ENCODE results near the gene DPP6. TPM values are rescaled to one million over a fixed set of nuclear protein-coding genes. Genes with fewer than 3 reads are reported as not detected.

DPP6 gene
- total and polyA plus RNA-seq, 5 donors from 2014 or later, result not detected

DNA sequence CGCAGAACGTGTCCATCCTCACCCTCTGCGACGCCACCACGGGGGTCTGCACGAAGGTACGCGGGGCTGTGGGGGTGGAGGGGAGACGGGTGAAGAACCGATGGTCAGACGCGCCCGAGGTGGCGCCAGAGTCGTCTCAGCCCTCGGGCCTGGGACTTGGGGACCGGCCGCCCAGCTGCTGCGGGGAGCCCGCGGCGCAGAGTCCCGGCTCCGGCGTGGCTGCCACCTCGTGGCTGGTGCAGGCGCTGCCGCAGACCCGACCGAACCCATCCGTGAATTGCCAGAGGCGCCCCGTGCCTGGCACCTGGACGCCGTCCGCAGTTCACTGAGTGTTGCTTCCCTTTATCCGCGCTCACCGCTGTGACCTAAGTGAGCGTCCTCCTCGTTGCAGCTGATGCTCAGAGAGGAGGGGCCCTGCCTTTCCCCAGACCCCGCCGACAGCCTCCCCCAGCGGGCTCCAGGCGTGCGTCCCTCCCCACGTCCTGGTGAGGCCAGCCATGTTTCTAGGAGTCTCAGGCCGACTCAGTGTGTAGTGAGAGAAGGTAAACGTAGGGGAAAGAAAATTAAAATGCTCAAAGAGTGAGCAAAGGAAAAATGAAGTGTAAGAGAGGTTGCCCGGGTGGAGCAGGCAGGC, 742.1 kb downstream of the DPP6 start:
- DNase-seq (no peak), ATAC-seq (ENCODE audit: low read depth in 2 of 2) (no peak)
- no peaks in the 10 kb centered on the region for H3K27me3 ChIP-seq (ENCODE audit: control insufficient read depth, insufficient read depth, low read length)
- no peaks in the 10 kb centered on the region for H3K36me3 ChIP-seq (ENCODE audit: control insufficient read depth, insufficient read depth, low read length)
- no peaks in the 10 kb centered on the region for H3K4me1 ChIP-seq (ENCODE audit: control insufficient read depth, insufficient read depth, low read length, poor library complexity, severe bottlenecking)
- Mint-ChIP-seq H3K4me1 (no peaks in the 10 kb centered on the region), H3K4me3 (no peak overlapping the region), H3K9me3 (peaks cover 0 to 2% (median 0%) of the 10 kb centered on the region in 7 donors), H3K27ac (no peak overlapping the region), H3K27me3 (peaks cover 6% of the 10 kb centered on the region), H3K36me3 (no peaks in the 10 kb centered on the region)
- H3K4me3 ChIP-seq (ENCODE audit: low read depth, low read length), result no peak overlapping the region
- no peaks in the 10 kb centered on the region for H3K9me3 ChIP-seq (ENCODE audit: control insufficient read depth in 2 of 2, low read length in 2 of 2)
- no peak overlapping the region for H3K27ac ChIP-seq (ENCODE audit: insufficient read depth, low read length, poor library complexity, severe bottlenecking)

DNA sequence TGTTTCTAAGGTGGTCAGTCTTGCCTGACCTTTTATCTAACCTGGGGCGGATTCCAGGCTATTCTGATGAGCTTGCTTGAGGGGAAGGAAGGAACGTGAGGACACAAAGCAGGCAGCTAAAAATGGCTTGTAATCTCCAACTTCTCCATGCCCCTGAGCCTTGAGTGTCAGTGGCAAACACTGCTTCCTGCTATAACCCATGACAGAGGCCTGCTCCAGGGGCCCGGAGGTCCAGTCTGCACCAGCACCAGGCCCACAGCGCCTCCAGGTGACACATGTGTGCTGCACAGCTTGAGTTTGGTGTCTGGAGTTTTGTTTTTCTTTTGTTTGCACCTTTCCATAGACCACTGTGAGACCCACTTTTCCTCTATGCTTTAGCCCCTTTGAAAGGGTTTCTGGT, 742.8 kb downstream of the DPP6 start:
- Mint-ChIP-seq H3K27me3 (peaks cover 6% of the 10 kb centered on the region), H3K36me3 (no peaks in the 10 kb centered on the region), H3K9me3 (peaks cover 0 to 2% (median 0%) of the 10 kb centered on the region in 7 donors), H3K27ac (no peak overlapping the region), H3K4me1 (no peaks in the 10 kb centered on the region), H3K4me3 (no peak overlapping the region)
- no peaks in the 10 kb centered on the region for H3K9me3 ChIP-seq (ENCODE audit: control insufficient read depth in 2 of 2, low read length in 2 of 2)
- no peak overlapping the region for H3K4me3 ChIP-seq (ENCODE audit: low read depth, low read length)
- no peaks in the 10 kb centered on the region for H3K4me1 ChIP-seq (ENCODE audit: control insufficient read depth, insufficient read depth, low read length, poor library complexity, severe bottlenecking)
- no peak for DNase-seq
- H3K27ac ChIP-seq (ENCODE audit: insufficient read depth, low read length, poor library complexity, severe bottlenecking), result no peak overlapping the region
- H3K36me3 ChIP-seq (ENCODE audit: control insufficient read depth, insufficient read depth, low read length), result no peaks in the 10 kb centered on the region
- ATAC-seq (ENCODE audit: low read depth in 2 of 2), result no peak
- no peaks in the 10 kb centered on the region for H3K27me3 ChIP-seq (ENCODE audit: control insufficient read depth, insufficient read depth, low read length)

DNA sequence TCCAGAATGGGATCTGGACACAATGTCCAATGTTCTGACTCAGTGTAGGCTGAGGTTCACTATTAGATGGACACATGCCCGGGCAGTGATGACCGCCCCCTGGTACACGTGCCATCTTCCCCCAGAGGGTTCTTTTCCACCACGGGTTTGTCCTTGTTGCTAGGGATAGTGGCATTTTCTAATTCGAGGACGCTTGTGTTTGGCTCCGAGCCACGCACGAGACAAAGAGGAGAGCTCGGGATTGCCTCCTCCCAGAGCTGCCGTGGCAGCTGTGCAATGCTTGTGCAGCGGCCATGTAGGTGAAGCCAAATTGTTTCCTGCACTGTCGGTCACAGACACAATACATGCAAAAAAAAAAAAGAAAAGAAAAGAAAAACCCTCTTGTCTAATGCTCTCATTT, 743.2 kb downstream of the DPP6 start:
- Mint-ChIP-seq H3K27me3 (peaks cover 6% of the 10 kb centered on the region), H3K9me3 (peaks cover 0 to 2% (median 0%) of the 10 kb centered on the region in 7 donors), H3K27ac (peak overlapping the region in 1 of 3 donors; percentile 30), H3K36me3 (no peaks in the 10 kb centered on the region), H3K4me1 (no peaks in the 10 kb centered on the region), H3K4me3 (no peak overlapping the region)
- Histone ChIP-seq H3K27me3 (ENCODE audit: control insufficient read depth, insufficient read depth, low read length) (no peaks in the 10 kb centered on the region), H3K4me1 (ENCODE audit: control insufficient read depth, insufficient read depth, low read length, poor library complexity, severe bottlenecking) (no peaks in the 10 kb centered on the region), H3K9me3 (ENCODE audit: control insufficient read depth in 2 of 2, low read length in 2 of 2) (no peaks in the 10 kb centered on the region), H3K4me3 (ENCODE audit: low read depth, low read length) (no peak overlapping the region), H3K27ac (ENCODE audit: insufficient read depth, low read length, poor library complexity, severe bottlenecking) (no peak overlapping the region), H3K36me3 (ENCODE audit: control insufficient read depth, insufficient read depth, low read length) (no peaks in the 10 kb centered on the region)
- DNase-seq (no peak), ATAC-seq (ENCODE audit: low read depth in 2 of 2) (no peak)

DNA sequence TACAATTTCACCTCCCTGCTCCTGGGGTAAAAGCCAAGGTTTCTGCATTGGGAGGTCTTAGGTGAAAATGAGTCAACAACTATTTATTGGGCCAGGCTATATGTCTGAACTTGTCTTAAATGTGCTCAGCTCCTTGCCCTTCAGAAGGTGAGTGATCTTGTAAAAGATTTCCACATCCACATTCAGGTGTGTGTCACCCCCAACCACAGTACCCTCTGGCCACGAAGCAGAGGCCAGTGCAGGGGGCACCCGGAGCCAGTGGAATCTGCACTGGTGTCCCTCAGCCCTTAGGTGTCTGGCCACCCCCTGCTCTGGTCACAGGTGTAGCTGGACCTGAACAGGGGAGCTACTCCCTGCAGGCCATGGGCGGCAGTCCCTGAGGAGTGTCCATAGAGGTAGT, 752.3 kb downstream of the DPP6 start:
- Mint-ChIP-seq H3K4me1 (no peaks in the 10 kb centered on the region), H3K27me3 (no peaks in the 10 kb centered on the region), H3K4me3 (no peak overlapping the region), H3K27ac (no peak overlapping the region), H3K9me3 (peaks cover 0 to 2% (median 0%) of the 10 kb centered on the region in 7 donors), H3K36me3 (no peaks in the 10 kb centered on the region)
- Histone ChIP-seq H3K9me3 (ENCODE audit: control insufficient read depth in 2 of 2, low read length in 2 of 2) (no peaks in the 10 kb centered on the region), H3K27me3 (ENCODE audit: control insufficient read depth, insufficient read depth, low read length) (no peaks in the 10 kb centered on the region), H3K4me3 (ENCODE audit: low read depth, low read length) (no peak overlapping the region), H3K4me1 (ENCODE audit: control insufficient read depth, insufficient read depth, low read length, poor library complexity, severe bottlenecking) (no peaks in the 10 kb centered on the region), H3K36me3 (ENCODE audit: control insufficient read depth, insufficient read depth, low read length) (no peaks in the 10 kb centered on the region), H3K27ac (ENCODE audit: insufficient read depth, low read length, poor library complexity, severe bottlenecking) (no peak overlapping the region)
- DNase-seq, result no peak
- ATAC-seq (ENCODE audit: low read depth in 2 of 2), result no peak

DNA sequence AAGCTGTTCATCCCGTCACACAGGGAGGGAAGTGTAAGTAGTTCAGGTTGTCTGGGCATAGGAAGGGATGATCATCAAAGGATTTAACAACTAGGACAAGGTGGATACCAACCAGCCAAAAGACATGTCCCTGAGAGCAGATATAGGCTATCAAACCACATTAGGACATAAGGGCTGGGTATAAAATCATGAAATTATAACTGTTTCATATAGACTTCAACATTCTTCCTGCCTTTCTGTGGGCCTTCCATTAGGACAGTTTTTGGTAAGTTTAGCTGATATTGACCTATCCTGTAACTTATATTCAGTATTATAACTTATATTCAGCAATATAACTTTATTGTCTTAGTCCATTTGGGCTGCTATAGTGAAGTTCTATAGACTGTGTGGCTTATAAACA, 759.8 kb downstream of the DPP6 start:
- no peaks in the 10 kb centered on the region for H3K27me3 Mint-ChIP-seq
- H3K4me1 ChIP-seq (ENCODE audit: control insufficient read depth, insufficient read depth, low read length, poor library complexity, severe bottlenecking), result no peaks in the 10 kb centered on the region
- H3K4me3 ChIP-seq (ENCODE audit: low read depth, low read length), result no peak overlapping the region
- H3K4me3 Mint-ChIP-seq, result no peak overlapping the region
- no peaks in the 10 kb centered on the region for H3K36me3 ChIP-seq (ENCODE audit: control insufficient read depth, insufficient read depth, low read length)
- no peaks in the 10 kb centered on the region for H3K27me3 ChIP-seq (ENCODE audit: control insufficient read depth, insufficient read depth, low read length)
- no peaks in the 10 kb centered on the region for H3K4me1 Mint-ChIP-seq
- H3K27ac ChIP-seq (ENCODE audit: insufficient read depth, low read length, poor library complexity, severe bottlenecking), result no peak overlapping the region
- DNase-seq, result no peak
- peaks cover 4 to 25% (median 10%) of the 10 kb centered on the region in 7 donors for H3K9me3 Mint-ChIP-seq
- peaks cover 11 to 16% of the 10 kb centered on the region in 2 experiments for H3K9me3 ChIP-seq (ENCODE audit: control insufficient read depth in 2 of 2, low read length in 2 of 2)
- no peaks in the 10 kb centered on the region for H3K36me3 Mint-ChIP-seq
- ATAC-seq (ENCODE audit: low read depth in 2 of 2), result no peak
- H3K27ac Mint-ChIP-seq, result no peak overlapping the region

DNA sequence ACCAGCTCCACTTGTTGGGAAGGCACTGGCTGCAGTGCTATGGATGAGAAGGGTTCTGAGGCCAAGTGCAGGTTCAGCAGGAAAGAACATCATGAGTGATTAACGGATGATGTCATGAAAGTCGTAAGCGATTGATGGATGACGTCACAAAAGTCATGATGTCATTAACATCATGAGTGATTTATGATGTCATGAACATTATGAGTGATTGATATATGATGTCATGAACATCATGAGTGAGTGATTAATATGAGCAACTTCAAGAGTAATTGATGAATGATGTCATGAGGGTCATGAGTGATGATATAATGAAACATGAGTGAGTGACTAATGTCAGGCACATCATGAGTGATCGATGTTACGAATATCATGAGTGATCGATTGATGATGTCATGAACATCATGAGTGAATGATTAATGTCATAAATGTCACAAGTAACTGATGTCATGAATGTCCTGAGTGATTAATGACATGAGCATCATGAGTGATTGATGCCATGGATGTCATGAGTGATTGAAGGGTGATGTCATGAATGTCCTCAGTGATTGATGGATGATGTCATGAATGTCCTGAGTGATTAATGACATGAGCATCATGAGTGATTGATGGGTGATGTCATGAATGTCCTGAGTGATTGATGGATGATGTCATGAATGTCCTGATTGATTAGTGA, 765.2 kb downstream of the DPP6 start:
- Histone ChIP-seq H3K27me3 (ENCODE audit: control insufficient read depth, insufficient read depth, low read length) (no peaks in the 10 kb centered on the region), H3K9me3 (ENCODE audit: control insufficient read depth in 2 of 2, low read length in 2 of 2) (peaks cover 3% of the 10 kb centered on the region in 2 experiments), H3K27ac (ENCODE audit: insufficient read depth, low read length, poor library complexity, severe bottlenecking) (no peak overlapping the region), H3K36me3 (ENCODE audit: control insufficient read depth, insufficient read depth, low read length) (no peaks in the 10 kb centered on the region), H3K4me1 (ENCODE audit: control insufficient read depth, insufficient read depth, low read length, poor library complexity, severe bottlenecking) (no peaks in the 10 kb centered on the region), H3K4me3 (ENCODE audit: low read depth, low read length) (no peak overlapping the region)
- DNase-seq (no peak), ATAC-seq (ENCODE audit: low read depth in 2 of 2) (no peak)
- Mint-ChIP-seq H3K36me3 (no peaks in the 10 kb centered on the region), H3K27me3 (no peaks in the 10 kb centered on the region), H3K27ac (no peak overlapping the region), H3K4me1 (no peaks in the 10 kb centered on the region), H3K4me3 (no peak overlapping the region), H3K9me3 (peaks cover 0 to 14% (median 3%) of the 10 kb centered on the region in 7 donors)

DNA sequence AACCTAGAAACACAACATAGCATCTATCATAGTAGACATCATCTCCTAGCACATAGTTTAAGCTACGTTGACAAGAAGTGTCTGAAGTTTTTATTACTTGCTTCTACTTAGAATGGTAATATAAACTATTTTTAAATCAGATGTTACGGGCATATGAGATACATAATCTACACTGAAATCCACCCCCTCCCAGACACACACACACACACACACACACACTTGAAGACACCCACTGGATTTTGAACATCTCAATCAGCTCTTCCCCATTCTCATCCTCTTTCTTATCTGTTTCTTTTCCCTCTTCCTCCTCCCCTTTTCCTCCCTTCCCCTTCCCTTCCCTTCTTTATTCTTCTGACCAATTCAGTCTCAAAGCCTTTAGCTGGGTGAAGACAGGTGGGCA, 774.8 kb downstream of the DPP6 start:
- Mint-ChIP-seq H3K4me3 (no peak overlapping the region), H3K36me3 (no peaks in the 10 kb centered on the region), H3K27me3 (peaks cover 5% of the 10 kb centered on the region), H3K9me3 (no peaks in the 10 kb centered on the region), H3K4me1 (no peaks in the 10 kb centered on the region), H3K27ac (no peak overlapping the region)
- Histone ChIP-seq H3K27me3 (ENCODE audit: control insufficient read depth, insufficient read depth, low read length) (no peaks in the 10 kb centered on the region), H3K27ac (ENCODE audit: insufficient read depth, low read length, poor library complexity, severe bottlenecking) (no peak overlapping the region), H3K4me1 (ENCODE audit: control insufficient read depth, insufficient read depth, low read length, poor library complexity, severe bottlenecking) (no peaks in the 10 kb centered on the region), H3K36me3 (ENCODE audit: control insufficient read depth, insufficient read depth, low read length) (no peaks in the 10 kb centered on the region), H3K4me3 (ENCODE audit: low read depth, low read length) (no peak overlapping the region), H3K9me3 (ENCODE audit: control insufficient read depth in 2 of 2, low read length in 2 of 2) (no peaks in the 10 kb centered on the region)
- DNase-seq (no peak), ATAC-seq (ENCODE audit: low read depth in 2 of 2) (no peak)

DNA sequence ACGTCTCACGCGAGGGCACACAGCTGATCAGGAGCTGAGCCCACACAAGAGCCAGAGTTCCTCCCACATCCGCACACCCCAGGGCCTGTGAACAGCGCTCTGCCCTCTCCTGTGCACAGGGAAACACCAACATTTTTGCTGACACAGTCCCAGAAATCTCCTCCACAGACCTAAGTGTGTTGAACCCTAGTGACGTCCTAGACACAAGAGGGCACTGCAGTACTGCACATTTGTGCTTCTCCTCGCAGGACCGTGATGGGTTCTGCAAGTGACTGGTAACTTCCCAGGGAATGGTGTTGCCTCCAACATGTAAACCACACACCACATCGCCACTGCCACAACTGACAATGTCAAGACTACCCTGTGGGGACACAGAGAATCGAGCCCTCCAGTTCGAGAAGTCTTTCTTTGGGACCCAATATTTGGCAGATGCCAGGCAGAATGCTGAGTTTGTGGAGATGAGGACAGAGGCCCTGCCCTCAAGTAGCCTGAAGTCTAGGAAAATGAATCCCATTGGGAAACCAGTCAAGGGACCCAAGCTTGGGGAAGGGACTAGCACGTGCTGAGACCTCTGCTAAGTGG, 780.5 kb downstream of the DPP6 start:
- peaks cover 0 to 2% (median 0%) of the 10 kb centered on the region in 7 donors for H3K9me3 Mint-ChIP-seq
- Histone ChIP-seq H3K27ac (ENCODE audit: insufficient read depth, low read length, poor library complexity, severe bottlenecking) (no peak overlapping the region), H3K4me3 (ENCODE audit: low read depth, low read length) (no peak overlapping the region), H3K36me3 (ENCODE audit: control insufficient read depth, insufficient read depth, low read length) (no peaks in the 10 kb centered on the region), H3K4me1 (ENCODE audit: control insufficient read depth, insufficient read depth, low read length, poor library complexity, severe bottlenecking) (no peaks in the 10 kb centered on the region), H3K27me3 (ENCODE audit: control insufficient read depth, insufficient read depth, low read length) (no peaks in the 10 kb centered on the region), H3K9me3 (ENCODE audit: control insufficient read depth in 2 of 2, low read length in 2 of 2) (no peaks in the 10 kb centered on the region)
- no peaks in the 10 kb centered on the region for H3K4me1 Mint-ChIP-seq
- no peak overlapping the region for H3K27ac Mint-ChIP-seq
- H3K4me3 Mint-ChIP-seq, result no peak overlapping the region
- ATAC-seq (ENCODE audit: low read depth in 2 of 2) (no peak), DNase-seq (no peak)
- no peaks in the 10 kb centered on the region for H3K36me3 Mint-ChIP-seq
- H3K27me3 Mint-ChIP-seq, result no peaks in the 10 kb centered on the region
